Neural cell (in vitro differentiated cells): ENCODE results near the gene CDC37. TPM values are rescaled to one million over a fixed set of nuclear protein-coding genes. Genes with fewer than 3 reads are reported as not detected.

Experiments
- H2AFZ ChIP-seq: fragments of 200-600, 300-800 bp; sonication (generic), shearing (Covaris generic); 2 replicates; pipeline ENCODE4 v1.6.0; 2014; ENCODE audit warnings: low read depth, mild to moderate bottlenecking, antibody characterized with exemption, low read length, moderate library complexity
- H3F3A ChIP-seq: fragments of 200-600 bp; shearing (Covaris generic); 2 replicates; pipeline ENCODE4 v1.6.1; 2016; ENCODE audit warnings: mild to moderate bottlenecking, moderate library complexity, mixed read lengths, antibody characterized with exemption, low read length; ENCODE audit not compliant: insufficient read depth, poor library complexity, severe bottlenecking
- H3K27ac ChIP-seq: fragments of 200-600, 300-800 bp; sonication (generic), shearing (Covaris generic); 2 replicates; pipeline ENCODE4 v1.5.1; 2014; ENCODE audit warnings: mild to moderate bottlenecking, low read length, moderate library complexity
- H3K27me3 ChIP-seq: fragments of 300-800, 200-600 bp; sonication (generic), shearing (Covaris generic); 2 replicates; pipeline ENCODE4 v1.6.0; 2014; ENCODE audit warnings: mild to moderate bottlenecking, low read depth, low read length, moderate library complexity; ENCODE audit not compliant: insufficient read depth
- H3K36me3 ChIP-seq: fragments of 300-800, 200-600 bp; sonication (generic), shearing (Covaris generic); 2 replicates; pipeline ENCODE4 v1.5.1; 2014; ENCODE audit warnings: mild to moderate bottlenecking, antibody characterized with exemption, low read length, moderate library complexity; ENCODE audit not compliant: insufficient read depth
- H3K4me2 ChIP-seq: fragments of 300-800, 200-600 bp; sonication (generic), shearing (Covaris generic); 2 replicates; pipeline ENCODE4 v1.6.0; 2014; ENCODE audit warnings: mild to moderate bottlenecking, low read length
- H3K4me3 ChIP-seq: fragments of 300-800, 200-600 bp; sonication (generic), shearing (Covaris generic); 2 replicates; pipeline ENCODE4 v1.5.1; 2014; ENCODE audit warnings: mild to moderate bottlenecking, low read length, moderate library complexity
- H3K79me2 ChIP-seq: fragments of 200-600 bp; shearing (Covaris generic); replicated peaks from 2 replicates; pipeline ENCODE4 v1.6.0; 2014; ENCODE audit warnings: mild to moderate bottlenecking, low read length, moderate library complexity; ENCODE audit not compliant: insufficient read depth
- H3K9ac ChIP-seq: fragments of 300-800, 200-600 bp; sonication (generic), shearing (Covaris generic); 2 replicates; pipeline ENCODE4 v1.6.1; 2016; ENCODE audit warnings: mild to moderate bottlenecking, low read length, mixed read lengths
- H3K9me2 ChIP-seq: fragments of 200-600 bp; shearing (Covaris generic); 2 replicates; pipeline ENCODE4 v1.6.1; 2016; ENCODE audit warnings: mild to moderate bottlenecking, low read length, mixed read lengths; ENCODE audit not compliant: insufficient read depth
- H3K9me3 ChIP-seq: fragments of 200-600, 300-800 bp; sonication (generic), shearing (Covaris generic); 2 replicates; pipeline ENCODE4 v1.6.1; 2016; ENCODE audit warnings: mild to moderate bottlenecking, mixed run types, low read length, moderate library complexity, mixed read lengths
- H4K20me1 ChIP-seq: fragments of 200-600 bp; shearing (Covaris generic); 2 replicates; pipeline ENCODE4 v1.6.1; 2016; ENCODE audit warnings: mild to moderate bottlenecking, mixed run types; ENCODE audit not compliant: insufficient read depth
- CTCF ChIP-seq: fragments of 450-650 bp; IDR thresholded peaks from 2 replicates; pipeline ENCODE4 v1.5.1; 2014; ENCODE audit warnings: antibody characterized with exemption, mild to moderate bottlenecking, moderate library complexity; ENCODE audit not compliant: poor library complexity, severe bottlenecking
- EP300 ChIP-seq: fragments of 450-650 bp; conservative IDR thresholded peaks from 2 replicates; pipeline ENCODE4 v1.6.1; 2014; ENCODE audit warnings: antibody characterized with exemption, mild to moderate bottlenecking, moderate library complexity; ENCODE audit not compliant: poor library complexity, severe bottlenecking
- EZH2 ChIP-seq: fragments of 200-600, 300-800 bp; shearing (Covaris generic), sonication (generic); IDR thresholded peaks from 2 replicates; pipeline ENCODE4 v1.6.1; 2014; ENCODE audit warnings: antibody characterized with exemption, low read length, borderline replicate concordance, mild to moderate bottlenecking; ENCODE audit not compliant: insufficient read depth, poor library complexity, severe bottlenecking
- MXI1 ChIP-seq: fragments of 450-650 bp; conservative IDR thresholded peaks from 2 replicates; pipeline ENCODE4 v1.6.1; 2014; ENCODE audit warnings: antibody characterized with exemption, mild to moderate bottlenecking; ENCODE audit not compliant: poor library complexity, severe bottlenecking
- POLR2AphosphoS5 ChIP-seq: IDR thresholded peaks from 2 replicates; pipeline ENCODE4 v1.6.1; 2012
- RAD21 ChIP-seq: fragments of 450-650 bp; conservative IDR thresholded peaks from 2 replicates; pipeline ENCODE4 v1.6.1; 2014; ENCODE audit warnings: antibody characterized with exemption, mild to moderate bottlenecking, moderate library complexity
- REST ChIP-seq: IDR thresholded peaks from 2 replicates; pipeline ENCODE4 v1.6.1; 2012; ENCODE audit warnings: borderline replicate concordance
- SMC3 ChIP-seq: fragments of 450-650 bp; conservative IDR thresholded peaks from 2 replicates; pipeline ENCODE4 v1.6.1; 2014; ENCODE audit warnings: antibody characterized with exemption, mild to moderate bottlenecking, moderate library complexity; ENCODE audit not compliant: poor library complexity
- TAF1 ChIP-seq: IDR thresholded peaks from 2 replicates; pipeline ENCODE4 v1.6.1; 2012; ENCODE audit warnings: low read depth
- polyA plus RNA-seq: library from polyadenylated mRNA; depleted of rRNA; stranded (reverse); fragments of >200 nt; gene quantifications from 2 replicates; pipeline ENCODE4 v1.2.3, GENCODE V29; 2014

Gene CDC37
- polyA plus RNA-seq, 1 donor from 2014 or later, result 359 TPM

- Histone ChIP-seq H3K4me2 (peak overlapping the region; percentile 60), H3K79me2 (no peaks in the 10 kb centered on the region), H4K20me1 (no peaks in the 10 kb centered on the region), H3K4me3 (peak overlapping the region; percentile 68), H3F3A (peaks cover 5% of the 10 kb centered on the region), H2AFZ (no peak overlapping the region), H3K9me2 (no peaks in the 10 kb centered on the region), H3K36me3 (no peaks in the 10 kb centered on the region), H3K9me3 (no peaks in the 10 kb centered on the region), H3K27me3 (peaks cover 91% of the 10 kb centered on the region), H3K9ac (peak overlapping the region; percentile 50), H3K27ac (no peak overlapping the region)
- TF ChIP-seq MXI1, result no peak
These were observed 15.9 kb upstream of the CDC37 start for GRCh38 chr19:10419200-10419645.

GRCh38 chr19:10418485-10419199, 15.3 kb upstream of the CDC37 start:
- peak overlapping the region; percentile 68 for H3K4me3 ChIP-seq
- H3F3A ChIP-seq, result peaks cover 5% of the 10 kb centered on the region
- peak overlapping the region; percentile 5 for H3K9ac ChIP-seq
- H3K9me2 ChIP-seq, result no peaks in the 10 kb centered on the region
- TF ChIP-seq EZH2 (peak; percentile 60), MXI1 (no peak), CTCF (no peak), POLR2AphosphoS5 (no peak), RAD21 (no peak), EP300 (no peak), TAF1 (no peak), REST (no peak), SMC3 (no peak)
- H4K20me1 ChIP-seq, result no peaks in the 10 kb centered on the region
- no peaks in the 10 kb centered on the region for H3K79me2 ChIP-seq
- no peak overlapping the region for H2AFZ ChIP-seq
- peaks cover 85% of the 10 kb centered on the region for H3K27me3 ChIP-seq
- no peak overlapping the region for H3K27ac ChIP-seq
- H3K36me3 ChIP-seq, result no peaks in the 10 kb centered on the region
- H3K4me2 ChIP-seq, result peak overlapping the region; percentile 60
- H3K9me3 ChIP-seq, result no peaks in the 10 kb centered on the region

- H2AFZ ChIP-seq, result no peak overlapping the region
- no peak overlapping the region for H3K27ac ChIP-seq
- H3K4me3 ChIP-seq, result no peak overlapping the region
- peaks cover 5% of the 10 kb centered on the region for H3F3A ChIP-seq
- no peak for TF ChIP-seq POLR2AphosphoS5
- no peak for TF ChIP-seq RAD21
- no peak for TF ChIP-seq SMC3
- TF ChIP-seq EZH2, result no peak
- TF ChIP-seq TAF1, result no peak
- no peak for TF ChIP-seq CTCF
- TF ChIP-seq EP300, result no peak
- TF ChIP-seq REST, result no peak
- no peak for TF ChIP-seq MXI1
- H3K9me2 ChIP-seq, result no peaks in the 10 kb centered on the region
- no peaks in the 10 kb centered on the region for H4K20me1 ChIP-seq
- peaks cover 80% of the 10 kb centered on the region for H3K27me3 ChIP-seq
- no peaks in the 10 kb centered on the region for H3K36me3 ChIP-seq
- no peaks in the 10 kb centered on the region for H3K9me3 ChIP-seq
- H3K9ac ChIP-seq, result no peak overlapping the region
- no peaks in the 10 kb centered on the region for H3K79me2 ChIP-seq
- no peak overlapping the region for H3K4me2 ChIP-seq
These were observed 14.8 kb upstream of the CDC37 start for GRCh38 chr19:10418235-10418484.
